RWPE1 (cell line): Measurements from ENCODE around the gene BDP1.
"Not testable (repeated sequence)": the region's sequence is repeated elsewhere in the genome, so short reads cannot be mapped to it uniquely, and the experiment has no call there.

Experiments
- CTCF ChIA-PET: fragments of 350-600 bp; sonication (Branson Sonifier 250); formaldehyde crosslinking; extraction: SDS; loops from one replicate; lab custom pipeline; 2021; lab: Yijun Ruan, JAX
- POLR2A ChIA-PET: fragments of 400-600 bp; formaldehyde crosslinking; extraction: SDS; loops from one replicate; lab custom pipeline; 2020; ENCODE audit warnings: antibody characterized with exemption; ENCODE audit not compliant: low non-redundant PET; lab: Yijun Ruan, JAX
- DNase-seq: peaks from one replicate; pipeline ENCODE4 v3.0.0; 2012; ENCODE audit warnings: low spot score
- H3K27ac ChIP-seq: fragments of 450-650 bp; 2 replicates; pipeline ENCODE4 v1.5.1; 2017
- CTCF ChIP-seq: fragments of 450-650 bp; conservative IDR thresholded peaks from 2 replicates; pipeline ENCODE4 v1.5.1; 2017; ENCODE audit warnings: low read depth, mild to moderate bottlenecking

Gene BDP1

GRCh38 chr5:71533142-71533541 lies 77.7 kb downstream of the BDP1 start:
- no peak overlapping the region for H3K27ac ChIP-seq
- CTCF ChIA-PET = interaction anchor here (0.6 kb wide), 1 partner anchor 16 kb away, joined by 3 read pairs; no protein-coding TSS in a partner anchor
- POLR2A ChIA-PET = no interaction called here
- no peak for DNase-seq
- TF ChIP-seq CTCF = no peak

GRCh38 chr5:71533615-71534014 lies 78.2 kb downstream of the BDP1 start:
- ChIA-PET CTCF (no interaction called here), POLR2A (no interaction called here)
- H3K27ac ChIP-seq = no peak overlapping the region
- TF ChIP-seq CTCF = no peak
- no peak for DNase-seq

- no peak for DNase-seq
- TF ChIP-seq CTCF = no peak
- H3K27ac ChIP-seq = no peak overlapping the region
- POLR2A ChIA-PET = no interaction called here
- CTCF ChIA-PET = interaction anchor here (0.8 kb wide), 1 partner anchor 12 kb away, joined by 4 read pairs; no protein-coding TSS in a partner anchor
These were observed 82.2 kb downstream of the BDP1 start for GRCh38 chr5:71537687-71538086.

GRCh38 chr5:71550885-71551284 lies 95.4 kb downstream of the BDP1 start:
- CTCF ChIA-PET, H3K27ac ChIP-seq, POLR2A ChIA-PET, DNase-seq: not testable (repeated sequence)

GRCh38 chr5:71551582-71551981 lies 96.1 kb downstream of the BDP1 start:
- CTCF ChIA-PET, H3K27ac ChIP-seq, POLR2A ChIA-PET, DNase-seq: not testable (repeated sequence)

GRCh38 chr5:71552026-71552749 lies 96.7 kb downstream of the BDP1 start:
- DNase-seq, CTCF ChIA-PET, POLR2A ChIA-PET: not testable (repeated sequence)

GRCh38 chr5:71563161-71563560 lies 107.7 kb downstream of the BDP1 start:
- TF ChIP-seq CTCF = no peak
- H3K27ac ChIP-seq = no peak overlapping the region
- POLR2A ChIA-PET = no interaction called here
- CTCF ChIA-PET = no interaction called here
- DNase-seq = no peak

More at GRCh38 chr5:71552026-71552749, 96.7 kb downstream of the BDP1 start:
- not testable (repeated sequence) for H3K27ac ChIP-seq

- no peak for DNase-seq
- no peak overlapping the region for H3K27ac ChIP-seq
- CTCF ChIA-PET = no interaction called here
- POLR2A ChIA-PET = no interaction called here
- TF ChIP-seq CTCF = no peak
These were observed 109.4 kb downstream of the BDP1 start for GRCh38 chr5:71564895-71565294.
